ENCODE results near the gene PDE6B.
A peak's percentile ranks its signal among the peaks of the same experiment; 100 is the strongest.
"Not testable (repeated sequence)": the region's sequence is repeated elsewhere in the genome, so short reads cannot be mapped to it uniquely, and the experiment has no call there.

Gene PDE6B

GRCh38 chr4:669806-670559, 44.6 kb downstream of the PDE6B start:
- DNase-seq (ENCODE audit: low read depth, low spot score) = not testable (repeated sequence)

GRCh38 chr4:671769-672168, 46.4 kb downstream of the PDE6B start:
- DNase-seq (ENCODE audit: low read depth, low spot score) = no peak

DNA sequence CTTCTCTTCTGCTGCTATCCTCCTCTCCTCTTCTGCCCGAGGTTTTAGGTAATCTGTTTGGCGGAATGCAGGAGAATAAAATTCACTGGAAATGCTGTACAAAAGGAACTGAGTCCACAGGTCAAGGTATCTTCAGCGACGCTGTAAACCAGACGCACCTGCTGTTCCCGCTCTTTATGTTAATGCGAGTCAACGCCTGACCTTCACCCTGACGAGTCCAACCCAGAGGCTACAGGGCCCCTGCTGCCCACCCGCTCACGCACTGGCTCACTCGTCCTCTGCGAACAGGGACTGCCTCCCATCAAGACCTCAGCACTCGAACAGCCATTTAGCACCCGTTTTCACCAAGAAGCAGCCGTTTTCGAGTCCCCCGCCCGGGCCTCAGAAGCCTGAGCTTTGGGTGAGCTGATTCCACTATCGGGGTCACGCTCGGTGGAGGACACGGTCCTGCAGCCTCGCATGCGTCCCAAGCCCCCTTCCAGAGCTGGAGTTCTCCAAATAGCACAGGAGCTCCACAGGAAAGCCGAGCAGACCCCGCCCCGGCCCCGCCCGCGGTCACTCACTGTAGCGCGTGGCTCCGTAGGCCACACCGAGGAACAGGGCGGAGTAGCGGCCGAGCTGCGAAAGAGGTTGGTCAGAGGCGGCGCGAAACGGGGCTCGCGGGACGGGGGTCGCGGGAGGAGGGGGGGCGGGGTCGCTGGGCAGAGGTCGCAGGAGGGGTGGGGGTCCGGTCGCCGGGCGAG, 48.1 kb downstream of the PDE6B start:
- DNase-seq (ENCODE audit: low read depth, low spot score) = no peak

DNA sequence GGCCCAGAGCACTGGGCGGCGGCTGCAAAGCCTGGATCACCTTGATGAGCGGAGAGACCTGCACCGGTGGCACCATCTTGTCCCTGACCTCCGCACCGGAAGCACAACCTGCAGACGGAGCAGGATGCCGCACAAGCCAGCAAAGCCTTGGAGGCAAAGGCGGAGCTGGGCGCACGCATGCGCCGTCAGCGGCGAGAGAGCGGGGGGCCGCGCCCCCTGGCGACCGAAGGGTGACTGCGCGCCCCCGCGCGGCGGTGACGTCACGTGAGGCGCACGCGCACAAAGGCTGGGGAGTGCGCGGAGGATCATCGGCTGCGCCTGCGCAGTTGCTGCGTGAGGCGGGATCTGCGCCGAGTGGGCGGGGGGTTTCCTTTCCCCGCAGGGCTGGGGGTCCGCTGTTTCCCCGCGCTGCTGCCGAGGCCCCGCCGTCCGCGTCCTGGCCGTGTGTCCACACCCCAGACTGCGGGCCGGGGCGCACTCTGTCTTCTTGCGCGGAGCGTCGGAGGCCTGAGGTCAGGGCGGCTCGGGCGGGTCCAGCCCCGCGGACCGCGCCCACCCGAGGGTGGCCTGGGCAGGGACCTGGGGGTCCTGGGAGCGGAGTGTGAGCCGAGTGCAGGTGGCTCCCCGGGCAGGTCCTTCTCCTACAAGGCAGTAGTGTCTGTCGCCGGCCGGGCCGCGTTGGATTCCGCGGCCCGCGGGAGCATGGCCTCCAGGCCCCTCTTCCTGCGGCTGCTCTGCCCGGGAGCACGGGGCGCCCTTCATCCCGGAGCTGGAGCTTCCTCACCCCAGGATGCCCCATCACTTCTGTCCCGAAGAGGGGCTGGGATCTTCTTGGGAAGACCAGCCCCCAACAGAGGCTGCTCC, 49.0 kb downstream of the PDE6B start, which contains the start of the genes ATP5ME and MYL5:
Gene ATP5ME (minus strand): TSS at position 105 of the 864 bp plus-strand sequence. CDS start 29 bp downstream, at position 76.
Gene MYL5 (plus strand): TSS at position 371 of the 864 bp plus-strand sequence. CDS start 3,485 bp downstream, outside the sequence.
- peak; percentile 98 for DNase-seq (ENCODE audit: low read depth, low spot score)

DNA sequence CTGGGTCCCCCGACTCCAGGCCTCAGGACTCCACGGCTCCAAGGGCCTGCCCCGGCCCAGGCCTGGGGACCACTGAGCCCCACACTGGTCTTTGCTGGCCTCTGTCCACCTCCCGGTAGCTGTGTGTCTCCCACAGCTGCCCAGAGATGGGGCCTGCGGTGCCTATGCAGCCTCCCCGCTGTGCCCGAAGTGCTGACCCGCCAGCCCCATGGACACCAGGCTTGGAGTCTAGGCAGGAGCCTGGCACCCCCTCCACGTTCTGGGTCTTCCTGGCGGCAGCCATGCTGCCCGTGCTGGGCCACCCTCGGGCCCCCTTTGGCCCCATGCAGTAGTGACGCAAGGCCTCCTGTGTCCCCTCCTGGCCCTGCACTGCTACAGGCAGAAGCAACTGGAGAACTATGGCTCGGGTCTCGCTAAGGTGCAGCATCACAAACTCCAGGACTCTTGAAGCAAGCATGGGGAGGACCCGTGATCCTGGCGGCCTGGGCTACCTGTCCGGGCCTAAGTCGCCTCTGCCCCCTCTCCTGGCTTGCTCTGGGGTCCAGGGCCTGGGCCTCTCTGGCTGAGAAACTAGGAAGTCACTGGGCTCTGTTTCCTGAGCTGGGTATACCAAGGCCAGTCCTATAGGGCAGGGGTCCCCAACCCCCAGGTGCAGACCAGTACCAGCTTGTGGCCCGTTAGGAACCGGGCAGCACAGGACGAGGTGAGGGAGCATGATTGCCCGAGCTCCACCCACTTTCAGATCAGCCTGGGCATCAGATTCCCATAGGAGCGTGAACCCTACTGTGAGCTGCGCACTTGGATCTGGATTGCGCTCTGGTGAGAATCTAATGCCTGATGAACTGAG, 49.9 kb downstream of the PDE6B start:
- no peak for DNase-seq (ENCODE audit: low read depth, low spot score)

DNA sequence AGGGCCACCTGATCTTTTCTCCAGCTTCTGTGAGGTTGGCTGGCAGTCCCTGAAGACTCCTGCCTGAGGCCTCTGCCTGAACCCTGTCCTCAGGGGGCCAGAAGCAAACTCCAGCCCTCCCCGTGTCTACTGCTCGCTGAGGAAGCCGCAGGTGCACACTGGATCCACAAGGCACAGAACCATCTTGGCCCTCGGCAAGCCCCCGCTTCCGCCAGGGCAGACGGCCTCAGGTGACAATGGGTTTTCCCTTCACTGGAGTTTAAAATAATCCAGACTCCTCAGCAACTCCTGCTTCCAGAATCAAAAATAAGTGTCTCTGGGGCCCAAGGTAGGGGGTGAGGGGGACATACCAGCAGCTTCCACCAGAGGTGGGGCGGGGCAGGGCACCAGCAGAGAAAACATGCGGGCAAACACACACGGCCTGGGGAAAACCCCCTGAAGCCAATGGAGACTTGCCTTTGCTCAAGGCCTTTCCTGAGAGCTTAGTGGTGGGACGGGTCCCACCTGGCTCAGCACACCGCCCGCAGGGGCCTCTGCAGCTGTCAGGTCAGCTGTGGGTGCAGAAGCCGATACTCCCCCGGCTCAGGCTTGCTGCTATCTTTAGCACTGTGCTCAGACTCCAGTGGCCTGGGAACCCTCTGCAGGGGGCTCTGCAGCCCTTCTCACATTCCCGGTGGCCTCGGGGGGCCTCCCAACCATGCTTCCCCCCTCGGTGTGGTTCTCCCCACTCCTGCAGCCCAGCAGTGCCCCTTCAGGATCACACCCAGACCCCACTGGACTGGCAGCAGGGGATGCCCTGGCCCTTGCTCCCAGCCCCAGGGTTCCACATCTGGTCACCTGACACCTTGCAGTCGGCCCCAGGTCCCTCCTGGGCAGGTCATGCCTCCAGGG, 50.9 kb downstream of the PDE6B start:
- no peak for DNase-seq (ENCODE audit: low read depth, low spot score)

DNA sequence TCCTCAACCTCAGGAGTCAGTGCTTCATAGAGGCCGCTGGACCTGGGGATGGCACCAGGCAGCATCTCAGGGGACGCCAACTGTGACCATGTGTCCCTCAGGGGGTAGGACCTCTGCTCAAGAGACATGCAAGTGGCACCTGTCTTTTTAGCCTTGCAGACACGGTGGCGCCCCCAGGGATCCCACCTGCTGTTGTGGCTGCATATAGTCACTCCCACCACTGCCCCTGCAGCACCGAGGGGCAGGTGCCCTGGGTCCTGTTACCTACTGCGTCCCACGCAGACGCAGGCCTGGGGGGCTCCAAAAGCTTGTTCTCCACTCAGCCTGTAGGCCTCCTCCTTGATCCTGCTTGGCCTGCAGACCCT, 51.5 kb downstream of the PDE6B start:
- no peak for DNase-seq (ENCODE audit: low read depth, low spot score)

DNA sequence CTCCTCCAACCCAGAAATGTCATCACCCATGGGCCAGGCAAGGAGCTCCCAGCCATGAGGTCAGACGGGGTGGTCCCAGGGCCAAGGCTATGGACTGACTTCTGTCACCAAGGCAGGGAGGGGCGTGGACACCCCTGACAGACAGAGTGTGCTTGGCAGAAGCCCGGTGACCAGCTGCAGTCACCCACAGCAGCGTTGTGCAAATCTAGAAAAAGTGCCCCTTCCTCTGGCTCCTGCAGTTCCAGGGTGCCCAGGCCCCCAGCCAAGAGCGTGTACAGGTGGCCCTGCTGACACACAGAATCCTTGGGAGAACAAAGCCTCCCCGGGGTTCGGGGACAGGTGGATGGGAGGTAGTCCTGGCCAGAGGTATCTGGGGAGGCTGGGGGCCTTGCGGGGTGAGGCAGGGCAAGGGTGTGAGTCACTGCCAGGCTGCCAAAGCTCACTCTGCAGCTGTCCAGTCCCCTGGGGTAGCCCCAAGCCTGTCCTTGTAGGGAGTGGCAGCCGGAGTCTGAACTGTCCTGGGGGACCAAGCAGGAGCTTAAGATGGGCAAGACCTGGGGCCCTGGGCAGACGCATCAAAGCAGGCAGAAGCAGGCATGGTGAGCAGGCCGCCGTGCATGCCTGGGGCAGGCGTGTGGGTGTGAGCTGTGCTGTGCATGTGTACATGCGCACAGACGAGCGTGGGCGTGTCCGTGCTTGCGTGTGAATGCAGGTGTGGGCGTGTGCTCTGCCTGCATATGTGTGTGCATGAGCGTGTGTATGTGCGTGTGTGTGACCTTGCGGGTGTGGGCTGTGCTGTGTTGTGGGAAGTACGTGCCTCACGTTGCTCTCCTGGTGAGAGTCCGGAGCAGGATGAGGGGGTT, 52.3 kb downstream of the PDE6B start:
- no peak for DNase-seq (ENCODE audit: low read depth, low spot score)

DNA sequence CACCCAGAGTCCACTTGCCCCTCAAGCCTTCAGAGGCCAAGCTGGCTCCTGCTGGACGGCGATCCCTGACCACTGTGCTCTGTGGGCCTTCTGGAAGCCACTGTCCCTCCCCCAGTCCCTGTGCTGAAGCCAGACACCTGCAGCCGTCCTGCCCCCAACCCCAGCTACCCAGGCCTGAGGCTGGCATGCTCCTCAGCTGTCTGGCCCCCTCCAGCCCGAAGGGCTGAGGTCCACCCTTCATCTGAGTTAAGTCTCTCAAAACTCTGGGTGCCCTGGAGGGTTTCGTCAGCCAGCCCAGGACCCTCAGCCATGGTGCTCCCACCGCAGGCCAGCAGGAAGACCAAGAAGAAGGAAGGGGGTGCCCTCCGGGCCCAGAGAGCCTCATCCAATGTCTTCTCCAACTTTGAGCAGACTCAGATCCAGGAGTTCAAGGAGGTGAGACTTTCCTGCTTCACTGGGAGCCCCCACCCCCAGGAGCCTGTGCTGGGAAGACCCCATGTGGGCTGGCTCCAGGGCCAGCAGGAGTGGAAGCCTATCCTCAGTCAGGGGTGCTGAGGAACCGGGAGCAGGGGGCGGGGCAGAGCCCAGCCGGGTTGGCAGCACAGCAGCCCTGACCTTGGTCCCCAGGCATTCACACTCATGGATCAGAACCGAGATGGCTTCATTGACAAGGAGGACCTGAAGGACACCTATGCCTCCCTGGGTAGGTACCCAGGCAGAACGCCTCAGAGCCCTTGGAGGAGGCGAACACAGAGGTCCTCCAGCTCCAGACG, 53.1 kb downstream of the PDE6B start:
- DNase-seq (ENCODE audit: low read depth, low spot score) = no peak

DNA sequence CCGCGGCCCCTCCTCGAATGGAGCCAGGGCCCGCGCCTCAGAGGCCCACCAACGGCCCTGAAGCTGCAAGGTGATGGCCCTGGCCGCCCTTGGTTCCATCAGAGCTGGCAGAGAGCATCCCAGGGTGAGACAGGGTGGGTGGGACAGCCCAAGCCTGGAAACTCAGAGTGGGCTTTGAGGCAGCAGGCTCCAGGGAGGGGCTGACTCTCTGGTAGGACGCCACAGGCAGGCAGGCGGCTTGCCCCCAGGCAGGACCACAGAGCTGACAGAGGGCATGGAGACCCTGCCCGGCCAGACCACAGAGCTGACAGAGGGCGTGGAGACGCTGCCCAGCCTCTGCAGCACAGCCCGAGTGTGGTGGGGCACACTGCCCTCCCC, 53.7 kb downstream of the PDE6B start:
- no peak for DNase-seq (ENCODE audit: low read depth, low spot score)

DNA sequence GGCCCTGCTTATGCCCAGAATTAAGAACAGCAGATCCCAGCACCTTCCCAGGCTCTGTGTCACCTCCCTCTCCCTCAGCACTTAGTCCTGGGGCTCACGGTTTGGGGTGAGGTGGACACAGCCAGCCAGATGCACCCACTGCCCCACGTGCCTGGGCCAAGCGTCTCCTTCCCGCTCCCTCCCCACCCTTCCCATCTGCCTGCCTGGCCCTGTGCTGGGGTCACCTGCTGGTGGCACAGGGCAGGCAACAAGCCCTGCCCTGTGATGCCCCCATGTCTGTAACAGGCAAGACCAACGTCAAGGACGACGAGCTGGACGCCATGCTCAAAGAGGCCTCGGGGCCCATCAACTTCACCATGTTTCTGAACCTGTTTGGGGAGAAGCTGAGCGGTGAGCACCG, 54.3 kb downstream of the PDE6B start:
- no peak for DNase-seq (ENCODE audit: low read depth, low spot score)

DNA sequence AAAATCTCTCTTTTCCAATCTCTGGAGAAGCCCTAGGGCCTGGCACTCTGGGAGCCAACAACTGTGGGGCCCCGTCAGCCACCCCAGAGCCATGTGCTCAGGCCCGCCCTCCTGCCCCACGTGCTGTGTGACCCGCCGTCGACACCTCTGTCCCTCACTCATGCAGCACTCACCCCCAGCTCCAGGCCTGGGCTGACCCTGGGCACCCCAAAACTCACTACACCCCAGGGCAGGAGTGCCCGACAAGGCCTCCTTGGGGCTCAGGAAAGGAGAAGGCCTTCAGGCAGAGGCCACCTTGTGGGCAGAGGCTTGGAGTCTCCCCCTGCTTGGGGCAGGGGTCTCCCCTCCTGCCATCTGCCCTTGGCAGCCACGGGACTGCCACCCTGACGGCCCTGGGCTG, 54.7 kb downstream of the PDE6B start:
- DNase-seq (ENCODE audit: low read depth, low spot score) = no peak

DNA sequence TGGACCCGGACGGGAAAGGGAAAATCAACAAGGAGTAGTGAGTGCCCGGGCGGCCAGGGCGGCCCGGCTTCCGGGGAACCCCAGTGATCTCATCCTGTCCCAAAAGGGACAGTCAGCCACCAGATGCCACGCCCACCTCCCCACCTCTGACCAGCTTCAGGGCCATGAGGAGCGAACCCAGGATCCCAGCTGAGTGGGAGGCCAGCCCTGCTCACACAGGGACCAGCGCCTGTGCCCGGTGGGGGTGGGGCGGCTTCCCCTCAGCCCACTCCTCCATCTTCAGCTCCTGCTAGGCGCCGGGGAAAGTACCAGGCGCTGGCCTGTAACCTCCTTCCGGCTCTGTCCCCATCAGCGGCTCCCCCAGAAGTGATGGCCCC, 55.2 kb downstream of the PDE6B start:
- no peak for DNase-seq (ENCODE audit: low read depth, low spot score)

GRCh38 chr4:680928-681645, 55.7 kb downstream of the PDE6B start:
- DNase-seq (ENCODE audit: low read depth, low spot score) = peak; percentile 70

GRCh38 chr4:681736-682451, 56.5 kb downstream of the PDE6B start:
- peak; percentile 56 for DNase-seq (ENCODE audit: low read depth, low spot score)

GRCh38 chr4:682490-683172, 57.3 kb downstream of the PDE6B start:
- DNase-seq (ENCODE audit: low read depth, low spot score) = no peak
